WTC11 (cell line): ENCODE results near the gene URAD. TPM values are rescaled to one million over a fixed set of nuclear protein-coding genes. Genes with fewer than 3 reads are reported as not detected.

Experiments used
- ATAC-seq: fragments of 200-7000 bp; cut with Tn5 transposase; 2 replicates; pipeline ENCODE4 v1.10.0; 2021; ENCODE audit warnings: mild to moderate bottlenecking, moderate library complexity
- CTCF ChIA-PET: fragments of 300-600 bp; sonication (Branson Sonifier 250); formaldehyde crosslinking; loops from one replicate; lab custom pipeline; 2021; ENCODE audit warnings: antibody characterized with exemption; lab: Charles Lee
- POLR2A ChIA-PET: fragments of 350-600 bp; sonication (Branson Sonifier 250); formaldehyde crosslinking; loops from one replicate; lab custom pipeline; 2021; ENCODE audit warnings: antibody characterized with exemption; lab: Charles Lee
- DNase-seq: peaks from one replicate; pipeline ENCODE4 v3.0.0; 2021; ENCODE audit warnings: low spot score
- H3K27ac Mint-ChIP-seq: 2 replicates; pipeline ENCODE4 v1.8.0; 2021; ENCODE audit warnings: mixed read lengths
- H3K27me3 Mint-ChIP-seq: 2 replicates; pipeline ENCODE4 v1.8.0; 2021; ENCODE audit warnings: low read depth, mild to moderate bottlenecking, moderate library complexity, mixed read lengths
- H3K36me3 Mint-ChIP-seq: 2 replicates; pipeline ENCODE4 v1.8.0; 2021; ENCODE audit warnings: mixed read lengths
- H3K4me1 Mint-ChIP-seq: 2 replicates; pipeline ENCODE4 v1.8.0; 2022; ENCODE audit warnings: mixed read lengths
- H3K4me3 Mint-ChIP-seq: 2 replicates; pipeline ENCODE4 v1.8.0; 2021; ENCODE audit warnings: mild to moderate bottlenecking, moderate library complexity, mixed read lengths
- H3K9me3 Mint-ChIP-seq: 2 replicates; pipeline ENCODE4 v1.8.0; 2021; ENCODE audit warnings: mixed read lengths
- ATF6 ChIP-seq: sonication (generic); formaldehyde crosslinking; IDR thresholded peaks from 2 replicates; pipeline ENCODE4 v1.8.1; 2023; ENCODE audit warnings: mild to moderate bottlenecking, missing genetic modification reagents
- ELF4 ChIP-seq: sonication (generic); formaldehyde crosslinking; IDR thresholded peaks from 2 replicates; pipeline ENCODE4 v1.8.1; 2022; ENCODE audit warnings: low read depth, mild to moderate bottlenecking, moderate library complexity, missing genetic modification reagents
- EMX1 ChIP-seq: fragments of 250-450 bp; sonication (Bioruptor Pico); IDR thresholded peaks from 2 replicates; pipeline ENCODE4 v1.8.0; 2021; ENCODE audit warnings: mild to moderate bottlenecking
- GABPB1 ChIP-seq: sonication (generic); formaldehyde crosslinking; IDR thresholded peaks from 2 replicates; pipeline ENCODE4 v1.8.1; 2023; ENCODE audit warnings: mild to moderate bottlenecking, missing genetic modification reagents
- IRF2 ChIP-seq: sonication (generic); formaldehyde crosslinking; IDR thresholded peaks from 2 replicates; pipeline ENCODE4 v1.8.0; 2022; ENCODE audit warnings: low read depth, missing genetic modification reagents, borderline replicate concordance
- JUN ChIP-seq: sonication (generic); formaldehyde crosslinking; IDR thresholded peaks from 2 replicates; pipeline ENCODE4 v1.8.0; 2023; ENCODE audit warnings: mild to moderate bottlenecking, missing genetic modification reagents
- NR1H2 ChIP-seq: sonication (generic); formaldehyde crosslinking; IDR thresholded peaks from 2 replicates; pipeline ENCODE4 v1.9.0; 2021; ENCODE audit warnings: mild to moderate bottlenecking, moderate library complexity, missing genetic modification reagents
- PRDM15 ChIP-seq: sonication (generic); formaldehyde crosslinking; IDR thresholded peaks from 2 replicates; pipeline ENCODE4 v1.8.0; 2022; ENCODE audit warnings: missing genetic modification reagents
- SP1 ChIP-seq: sonication (generic); formaldehyde crosslinking; conservative IDR thresholded peaks from 2 replicates; pipeline ENCODE4 v1.8.1; 2022; ENCODE audit warnings: missing genetic modification reagents
- TCF7 ChIP-seq: sonication (generic); formaldehyde crosslinking; IDR thresholded peaks from 2 replicates; pipeline ENCODE4 v1.8.0; 2022; ENCODE audit warnings: mild to moderate bottlenecking, low read depth, missing genetic modification reagents, moderate library complexity
- TEAD1 ChIP-seq: sonication (generic); formaldehyde crosslinking; IDR thresholded peaks from 2 replicates; pipeline ENCODE4 v1.8.0; 2022; ENCODE audit warnings: mild to moderate bottlenecking, missing genetic modification reagents
- TEAD4 ChIP-seq: sonication (generic); formaldehyde crosslinking; IDR thresholded peaks from 2 replicates; pipeline ENCODE4 v1.8.0; 2022; ENCODE audit warnings: mild to moderate bottlenecking, missing genetic modification reagents
- USF1 ChIP-seq: sonication (generic); formaldehyde crosslinking; IDR thresholded peaks from 2 replicates; pipeline ENCODE4 v1.8.0; 2022; ENCODE audit warnings: mild to moderate bottlenecking, missing genetic modification reagents
- ZBTB21 ChIP-seq: sonication (generic); formaldehyde crosslinking; IDR thresholded peaks from 2 replicates; pipeline ENCODE4 v1.8.1; 2023; ENCODE audit warnings: mild to moderate bottlenecking, missing genetic modification reagents, borderline replicate concordance
- ZMAT4 ChIP-seq: fragments of 250-450 bp; sonication (Bioruptor Pico); IDR thresholded peaks from 2 replicates; pipeline ENCODE4 v1.9.0; 2021; ENCODE audit warnings: mild to moderate bottlenecking
- ZNF121 ChIP-seq: sonication (generic); formaldehyde crosslinking; IDR thresholded peaks from 2 replicates; pipeline ENCODE4 v1.8.0; 2023; ENCODE audit warnings: missing genetic modification reagents
- ZNF219 ChIP-seq: sonication (generic); formaldehyde crosslinking; IDR thresholded peaks from 2 replicates; pipeline ENCODE4 v1.8.0; 2023; ENCODE audit warnings: missing genetic modification reagents, mild to moderate bottlenecking, borderline replicate concordance
- ZNF396 ChIP-seq: fragments of 250-450 bp; sonication (Bioruptor Pico); IDR thresholded peaks from 2 replicates; pipeline ENCODE4 v1.8.0; 2021; ENCODE audit warnings: mild to moderate bottlenecking, moderate library complexity, borderline replicate concordance
- total RNA-seq: library from RNA; stranded (reverse); gene quantifications from 3 replicates; pipeline ENCODE4 v1.2.3, GENCODE V29; 2021

URAD gene
- total RNA-seq, 1 experiment from 2014 or later: not detected

DNA sequence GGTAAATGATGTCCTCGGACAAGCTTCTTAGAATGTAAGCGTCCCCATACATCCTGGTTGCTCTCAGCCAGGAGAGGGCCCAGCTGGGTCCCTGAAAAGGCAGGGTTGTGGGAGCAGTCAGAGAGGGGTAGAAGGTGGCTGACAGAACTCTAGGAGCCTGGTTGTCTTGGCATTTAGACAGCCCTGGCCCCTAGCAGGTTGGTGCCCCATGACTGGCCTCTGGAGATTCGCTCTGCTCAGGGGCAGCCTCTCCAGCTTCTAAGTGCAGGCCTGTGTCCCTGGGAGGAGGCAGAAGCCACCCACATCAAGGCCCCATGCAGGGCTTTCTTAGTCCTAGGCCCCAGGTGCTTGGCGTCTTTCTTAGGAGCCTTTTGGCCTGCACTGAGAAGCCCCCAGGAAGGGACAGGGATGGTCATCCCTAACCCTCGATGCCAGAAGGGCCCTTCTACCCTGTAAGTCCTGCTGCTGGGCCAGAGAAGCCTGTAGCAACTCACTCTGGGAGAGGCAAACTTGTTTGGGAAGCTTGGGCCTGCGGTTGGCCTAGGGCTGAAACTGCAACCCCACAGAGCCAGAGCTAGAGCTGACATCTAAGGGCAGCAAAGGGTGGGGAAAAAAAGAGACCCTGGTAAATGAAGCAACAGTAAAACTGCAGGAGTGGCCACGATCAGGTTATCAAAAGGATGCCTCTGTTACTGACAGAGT lies 16.6 kb downstream of the URAD start:
- Mint-ChIP-seq H3K9me3 (no peaks in the 10 kb centered on the region), H3K4me1 (peaks cover 58% of the 10 kb centered on the region), H3K27ac (no peak overlapping the region), H3K4me3 (no peak overlapping the region), H3K36me3 (peaks cover 2% of the 10 kb centered on the region; the same call in 1 of the 2 replicates), H3K27me3 (peaks cover 100% of the 10 kb centered on the region)
- POLR2A ChIA-PET: interaction anchor here (0.5 kb wide), 1 partner anchor 352 kb away, joined by 3 read pairs; the partner anchor contains the start of gene LNX2
- CTCF ChIA-PET: interaction anchor here (0.8 to 3.4 kb wide), 9 partner anchors 10 to 610 kb away, joined by 3 to 25 read pairs (median 4); no protein-coding TSS in a partner anchor
- DNase-seq (no peak), ATAC-seq (no peak)
- TF ChIP-seq ZBTB21 (no peak), JUN (CRISPR knock-in tag) (no peak), NR1H2 (CRISPR knock-in tag) (no peak), ATF6 (CRISPR knock-in tag) (no peak), TCF7 (CRISPR knock-in tag) (no peak), ZNF396 (CRISPR knock-in tag) (no peak), EMX1 (CRISPR knock-in tag) (no peak), GABPB1 (CRISPR knock-in tag) (no peak)

GRCh38 chr13:27971236-27971645 lies 17.3 kb downstream of the URAD start:
- H3K27me3 Mint-ChIP-seq: peaks cover 100% of the 10 kb centered on the region
- DNase-seq: peak; percentile 77
- POLR2A ChIA-PET: no interaction called here
- peak; percentile 54 for ATAC-seq
- H3K27ac Mint-ChIP-seq: no peak overlapping the region
- H3K36me3 Mint-ChIP-seq: peaks cover 2% of the 10 kb centered on the region; the same call in 1 of the 2 replicates
- TF ChIP-seq PRDM15 (CRISPR knock-in tag) (0 out of 2 replicates have a peak, but pooled peaks have one; percentile 51), TEAD1 (CRISPR knock-in tag) (0 out of 2 replicates have a peak, but pooled peaks have one; percentile 52), TEAD4 (peak; percentile 60; the same call in 1 of the 2 replicates), ZNF219 (CRISPR knock-in tag) (0 out of 2 replicates have a peak, but pooled peaks have one; percentile 42), USF1 (CRISPR knock-in tag) (no peak), ZMAT4 (CRISPR knock-in tag) (no peak), IRF2 (CRISPR knock-in tag) (no peak), ZNF121 (CRISPR knock-in tag) (peak; percentile 84), SP1 (CRISPR knock-in tag) (no peak), ELF4 (no peak), EMX1 (CRISPR knock-in tag) (no peak)
- H3K4me3 Mint-ChIP-seq: peak overlapping the region; percentile 47
- CTCF ChIA-PET: interaction anchor here (0.6 to 3.4 kb wide), 10 partner anchors 10 to 609 kb away, joined by 3 to 25 read pairs (median 4); no protein-coding TSS in a partner anchor
- H3K9me3 Mint-ChIP-seq: no peaks in the 10 kb centered on the region
- peaks cover 60% of the 10 kb centered on the region for H3K4me1 Mint-ChIP-seq
